Measurements from ENCODE around the gene MOCS1.
A peak's percentile ranks its signal among the peaks of the same experiment; 100 is the strongest.
"Not testable (repeated sequence)": the region's sequence is repeated elsewhere in the genome, so short reads cannot be mapped to it uniquely, and the experiment has no call there.

MOCS1 gene

GRCh38 chr6:39934131-39934757 is at the start of gene MOCS1:
MOCS1 (minus strand) TSS chr6:39934462; CDS start chr6:39934417, 45 bp downstream.
- DNase-seq, result peak; percentile 0

GRCh38 chr6:39984051-39984450 is 49.8 kb upstream of the MOCS1 start:
- no peak for DNase-seq

- DNase-seq, result no peak
These were observed 48.9 kb upstream of the MOCS1 start for GRCh38 chr6:39983193-39983592.

GRCh38 chr6:39982720-39983119 is 48.5 kb upstream of the MOCS1 start:
- DNase-seq, result no peak

DNA sequence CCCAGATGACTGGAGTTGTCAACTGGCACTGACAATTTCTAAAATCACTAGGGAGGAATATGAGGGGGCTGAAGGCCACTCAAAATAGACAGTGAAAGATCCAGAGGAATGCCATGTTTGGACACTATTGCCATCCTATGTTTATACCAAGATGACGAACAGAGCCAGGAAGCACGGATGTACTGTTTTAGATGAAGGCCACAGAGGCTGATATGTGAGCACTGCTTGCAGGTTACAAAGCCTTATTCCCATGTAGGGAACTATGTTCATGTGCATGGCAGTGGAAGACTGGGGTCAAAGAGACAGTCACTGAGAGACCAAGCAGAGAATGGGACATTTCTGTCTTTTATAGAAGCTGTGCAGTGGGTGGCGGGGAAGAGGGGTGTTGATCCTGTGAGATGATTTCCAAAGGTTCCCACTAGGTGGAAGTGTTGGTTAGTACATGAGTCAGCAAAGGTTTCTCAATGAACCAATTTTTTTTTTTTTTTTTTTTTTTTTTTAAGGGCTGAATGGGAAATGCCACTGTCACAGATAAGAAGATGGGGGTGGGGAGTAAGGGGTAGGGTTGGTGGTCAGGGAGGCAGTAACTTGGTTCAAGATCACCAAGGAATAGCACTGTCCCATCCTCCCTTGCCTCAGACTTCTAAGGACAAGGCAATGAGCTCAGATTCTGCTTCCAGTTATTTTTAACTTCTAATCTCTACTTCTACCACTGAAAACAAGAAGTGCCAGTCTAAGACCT is 46.7 kb upstream of the MOCS1 start:
- DNase-seq, result no peak

GRCh38 chr6:39979461-39980328 is 45.4 kb upstream of the MOCS1 start:
- no peak for DNase-seq

DNA sequence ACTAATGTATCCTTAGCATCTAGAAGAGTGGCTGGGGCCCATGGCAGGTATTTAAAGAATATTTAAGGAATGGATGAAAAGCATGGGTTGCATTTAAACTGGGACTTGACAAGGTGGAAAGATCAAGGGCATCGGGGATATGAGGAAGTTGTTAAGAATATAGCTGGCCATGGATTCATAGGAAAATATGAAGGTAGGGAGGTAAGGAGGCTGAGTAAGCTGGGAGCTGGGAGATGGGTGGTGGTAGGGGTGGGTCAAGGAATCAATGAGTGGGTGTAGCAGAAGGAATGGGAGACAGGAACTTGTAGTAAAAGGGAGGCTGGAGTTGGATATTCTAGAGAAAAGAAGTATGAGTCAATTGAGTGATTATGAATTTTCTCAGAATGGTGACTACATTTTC is 44.0 kb upstream of the MOCS1 start:
- DNase-seq, result no peak

GRCh38 chr6:39973661-39974060 is 39.4 kb upstream of the MOCS1 start:
- no peak for DNase-seq

- not testable (repeated sequence) for DNase-seq
These were observed 38.5 kb upstream of the MOCS1 start for GRCh38 chr6:39972717-39973116.

DNA sequence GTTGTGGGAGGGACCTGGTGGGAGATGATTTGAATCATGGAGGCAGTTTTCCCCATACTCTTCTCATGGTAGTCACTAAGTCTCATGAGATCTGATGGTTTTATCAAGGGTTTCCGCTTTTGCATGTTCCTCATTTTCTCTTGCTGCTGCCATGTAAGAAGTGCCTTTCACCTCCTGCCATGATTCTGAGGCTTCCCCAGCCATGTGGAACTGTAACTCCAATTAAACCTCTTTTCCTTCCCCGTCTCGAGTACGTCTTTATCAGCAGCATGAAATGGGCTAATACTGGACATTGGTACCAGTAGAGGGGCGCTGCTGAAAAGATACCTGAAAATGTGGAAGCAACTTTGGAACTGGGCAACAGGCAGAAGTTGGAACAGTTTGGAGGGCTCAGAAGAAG is 36.9 kb upstream of the MOCS1 start:
- DNase-seq, result not testable (repeated sequence)

DNA sequence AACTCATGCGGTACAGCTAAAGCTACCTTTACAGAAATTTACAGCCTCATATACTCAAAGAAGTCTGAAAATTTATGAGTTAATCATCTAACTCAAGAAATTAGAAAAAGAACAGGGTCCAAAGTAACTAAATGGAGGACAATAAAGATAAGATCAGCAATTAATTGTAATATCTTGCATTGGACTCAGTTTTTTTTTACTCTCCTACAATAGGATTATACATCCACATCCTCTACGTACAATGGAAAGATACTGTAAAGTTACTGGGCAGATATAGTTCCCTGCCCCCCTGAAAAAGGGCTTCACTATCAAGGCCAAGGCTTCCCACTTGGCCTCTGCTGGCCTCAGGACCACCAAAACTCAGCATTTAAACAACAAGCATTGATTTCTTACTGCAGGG is 31.5 kb upstream of the MOCS1 start:
- no peak for DNase-seq

- no peak for DNase-seq
These were observed 30.3 kb upstream of the MOCS1 start for GRCh38 chr6:39964530-39964929.

DNA sequence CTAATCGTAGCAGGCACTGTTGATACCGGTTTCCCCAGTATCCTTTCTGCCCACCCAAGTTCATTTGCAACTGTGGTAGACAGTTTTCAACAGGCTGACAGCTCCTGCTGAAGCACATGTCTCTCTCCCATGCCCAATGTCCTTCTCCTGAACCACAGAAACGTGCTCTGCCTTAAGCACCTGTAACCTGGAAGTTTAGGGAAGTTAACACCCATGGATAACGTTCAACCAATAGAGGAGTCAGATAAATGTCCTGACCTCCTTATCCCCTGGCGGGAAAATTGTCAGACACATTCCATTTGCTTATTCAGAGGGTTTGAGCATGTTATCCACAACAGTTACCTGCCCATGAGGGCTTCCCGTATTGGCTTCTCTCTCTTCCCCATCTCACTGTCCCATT is 29.8 kb upstream of the MOCS1 start:
- DNase-seq, result no peak

- DNase-seq, result no peak
These were observed 28.6 kb upstream of the MOCS1 start for GRCh38 chr6:39962831-39963230.

GRCh38 chr6:39961178-39961577 is 26.9 kb upstream of the MOCS1 start:
- no peak for DNase-seq

GRCh38 chr6:39958947-39959346 is 24.7 kb upstream of the MOCS1 start:
- no peak for DNase-seq

DNA sequence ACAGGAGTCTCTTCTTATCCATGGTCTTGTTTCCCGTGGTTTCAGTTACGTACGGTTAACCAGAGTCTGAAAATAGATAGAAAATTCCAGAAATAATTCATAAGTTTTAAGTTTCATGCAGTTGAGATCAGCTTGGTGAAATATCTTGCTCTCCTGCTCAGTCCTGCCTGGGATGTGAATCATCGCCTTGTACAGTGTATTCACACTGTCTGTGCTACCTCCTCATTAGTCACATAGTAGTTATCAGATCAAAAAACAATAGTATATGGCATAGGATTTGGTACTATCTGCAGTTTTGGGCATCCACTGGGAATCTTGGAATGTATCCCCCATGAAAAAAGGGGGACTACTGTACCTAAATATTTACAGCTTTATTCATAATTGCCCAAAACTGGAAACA is 22.7 kb upstream of the MOCS1 start:
- no peak for DNase-seq

DNA sequence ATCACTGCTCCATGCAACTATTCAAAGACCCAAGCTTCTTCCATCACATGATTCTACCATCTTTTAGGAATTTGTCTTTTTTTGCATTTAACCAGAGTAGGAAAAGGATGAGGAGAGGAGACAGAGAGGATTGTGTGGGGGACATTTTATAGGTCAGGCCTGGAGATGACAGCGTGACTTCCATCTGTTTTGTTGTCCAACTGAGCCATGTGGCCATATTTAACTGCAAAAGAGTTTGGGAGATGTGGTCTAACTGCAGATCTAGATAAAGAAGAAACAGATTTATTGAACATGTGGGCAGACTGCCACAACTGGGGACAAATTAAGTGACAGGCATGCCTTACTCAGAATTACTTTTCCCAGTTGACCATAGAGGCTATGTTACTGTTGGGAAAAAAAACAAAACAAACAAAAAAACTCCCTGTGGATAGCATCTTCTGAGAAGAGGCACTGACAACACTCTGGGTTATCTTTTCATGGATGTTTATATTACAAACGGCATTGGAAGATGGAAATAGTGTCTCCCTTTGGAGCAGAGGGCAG is 18.9 kb upstream of the MOCS1 start:
- DNase-seq, result no peak

GRCh38 chr6:39952167-39952566 is 17.9 kb upstream of the MOCS1 start:
- no peak for DNase-seq

- no peak for DNase-seq
These were observed 17.5 kb upstream of the MOCS1 start for GRCh38 chr6:39951716-39952115.

GRCh38 chr6:39951191-39951590 is 16.9 kb upstream of the MOCS1 start:
- no peak for DNase-seq

DNA sequence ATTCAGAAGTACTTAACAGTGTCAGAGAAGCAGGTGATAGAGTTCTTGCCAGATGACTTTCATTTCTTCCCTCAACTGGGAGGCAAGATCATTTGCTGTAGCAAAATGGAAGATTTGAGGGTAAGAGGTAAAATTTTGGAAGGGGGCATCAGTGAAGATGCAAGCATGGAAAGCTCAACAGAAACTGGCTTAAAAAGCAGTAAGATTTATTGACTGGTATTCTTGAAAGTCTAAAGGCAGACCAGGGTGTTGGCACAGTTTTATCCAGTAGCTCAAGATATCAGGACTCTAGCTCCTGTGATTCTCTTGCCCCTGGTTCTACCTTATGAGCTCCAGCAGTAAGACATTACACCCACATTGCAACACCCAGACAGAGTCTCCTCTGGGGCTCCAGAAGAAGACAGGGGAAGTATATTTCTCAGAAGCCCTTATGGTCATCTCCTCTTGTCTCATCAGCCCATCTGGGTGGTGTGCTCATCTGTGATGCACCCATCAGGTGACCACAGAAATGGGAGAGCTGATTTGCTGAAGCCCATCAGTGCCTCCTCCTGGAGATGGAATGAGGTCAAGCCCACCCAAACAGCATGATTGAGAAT is 16.0 kb upstream of the MOCS1 start:
- DNase-seq, result no peak

GRCh38 chr6:39948199-39948791 is 14.0 kb upstream of the MOCS1 start:
- no peak for DNase-seq

Data from CD4-positive, alpha-beta T cell treated with Interleukin-4 for 4 hours (primary cell).